Osteocyte (in vitro differentiated cells): ENCODE measurements around the gene CRIM1. TPM values are rescaled to one million over a fixed set of nuclear protein-coding genes. Genes with fewer than 3 reads are reported as not detected.

Experiments
- DNase-seq: peaks from one replicate; pipeline ENCODE4 v3.0.0; 2021; ENCODE audit warnings: mixed read lengths; ENCODE audit not compliant: unreplicated experiment; ENCODE audit errors: extremely low spot score
- H3K27ac Mint-ChIP-seq: one replicate; pipeline ENCODE4 v1.8.0; 2021; ENCODE audit warnings: mild to moderate bottlenecking, mixed read lengths; ENCODE audit not compliant: unreplicated experiment
- H3K27me3 Mint-ChIP-seq: one replicate; pipeline ENCODE4 v1.8.0; 2021; ENCODE audit warnings: mixed read lengths; ENCODE audit not compliant: unreplicated experiment
- H3K36me3 Mint-ChIP-seq: one replicate; pipeline ENCODE4 v1.8.0; 2021; ENCODE audit warnings: mixed read lengths; ENCODE audit not compliant: unreplicated experiment
- H3K4me1 Mint-ChIP-seq: one replicate; pipeline ENCODE4 v1.8.0; 2021; ENCODE audit warnings: mixed read lengths; ENCODE audit not compliant: unreplicated experiment
- H3K4me3 Mint-ChIP-seq: one replicate; pipeline ENCODE4 v1.8.0; 2021; ENCODE audit warnings: mild to moderate bottlenecking, moderate library complexity, mixed read lengths; ENCODE audit not compliant: unreplicated experiment
- H3K9me3 Mint-ChIP-seq: one replicate; pipeline ENCODE4 v1.8.0; 2021; ENCODE audit warnings: mixed read lengths; ENCODE audit not compliant: unreplicated experiment
- CTCF ChIP-seq: fragments of 200-600 bp; sonication (generic); IDR thresholded peaks from 2 replicates; pipeline ENCODE4 v1.5.0; 2021; ENCODE audit warnings: antibody characterized with exemption, mild to moderate bottlenecking, moderate library complexity
- total RNA-seq: library from RNA; stranded (reverse); gene quantifications from 2 replicates; pipeline ENCODE4 v1.2.1, GENCODE V29; 2021

Gene CRIM1
- total RNA-seq, 1 donor from 2014 or later = 194 TPM

- H3K4me1 Mint-ChIP-seq = peaks cover 56% of the 10 kb centered on the region
- no peak overlapping the region for H3K4me3 Mint-ChIP-seq
- DNase-seq = no peak
- H3K27me3 Mint-ChIP-seq = no peaks in the 10 kb centered on the region
- no peaks in the 10 kb centered on the region for H3K9me3 Mint-ChIP-seq
- peaks cover 14% of the 10 kb centered on the region for H3K36me3 Mint-ChIP-seq
- H3K27ac Mint-ChIP-seq = no peak overlapping the region
- no peak for TF ChIP-seq CTCF
These were observed 203.8 kb downstream of the CRIM1 start for GRCh38 chr2:36559221-36559942.

- H3K4me3 Mint-ChIP-seq = no peak overlapping the region
- DNase-seq = no peak
- no peak overlapping the region for H3K27ac Mint-ChIP-seq
- TF ChIP-seq CTCF = no peak
- H3K36me3 Mint-ChIP-seq = peaks cover 11% of the 10 kb centered on the region
- no peaks in the 10 kb centered on the region for H3K27me3 Mint-ChIP-seq
- no peaks in the 10 kb centered on the region for H3K9me3 Mint-ChIP-seq
- H3K4me1 Mint-ChIP-seq = peaks cover 59% of the 10 kb centered on the region
These were observed 205.1 kb downstream of the CRIM1 start for GRCh38 chr2:36560726-36561125.

GRCh38 chr2:36561237-36561944, 205.8 kb downstream of the CRIM1 start:
- Mint-ChIP-seq H3K27me3 (no peaks in the 10 kb centered on the region), H3K9me3 (no peaks in the 10 kb centered on the region), H3K36me3 (peaks cover 11% of the 10 kb centered on the region), H3K4me1 (peaks cover 53% of the 10 kb centered on the region), H3K27ac (peak overlapping the region; percentile 91), H3K4me3 (peak overlapping the region; percentile 36)
- no peak for DNase-seq
- TF ChIP-seq CTCF = no peak

GRCh38 chr2:36562240-36562639, 206.7 kb downstream of the CRIM1 start:
- Mint-ChIP-seq H3K9me3 (no peaks in the 10 kb centered on the region), H3K4me3 (no peak overlapping the region), H3K27ac (peak overlapping the region; percentile 64), H3K36me3 (peaks cover 16% of the 10 kb centered on the region), H3K4me1 (peaks cover 53% of the 10 kb centered on the region), H3K27me3 (no peaks in the 10 kb centered on the region)
- TF ChIP-seq CTCF = no peak
- DNase-seq = no peak

- Mint-ChIP-seq H3K9me3 (no peaks in the 10 kb centered on the region), H3K36me3 (peaks cover 14% of the 10 kb centered on the region), H3K4me1 (peaks cover 54% of the 10 kb centered on the region), H3K27ac (peak overlapping the region; percentile 64), H3K4me3 (no peak overlapping the region), H3K27me3 (no peaks in the 10 kb centered on the region)
- no peak for DNase-seq
- TF ChIP-seq CTCF = no peak
These were observed 207.5 kb downstream of the CRIM1 start for GRCh38 chr2:36562973-36563532.
